HG03060 (cell line): ENCODE results near the gene ANKRD53.

Experiments used
- ATAC-seq: cut with Tn5 transposase; IDR thresholded peaks from one replicate; pipeline ENCODE4 v1.9.1; 2021; ENCODE audit warnings: low read depth, moderate number of reproducible peaks; ENCODE audit not compliant: unreplicated experiment

ANKRD53 gene

DNA sequence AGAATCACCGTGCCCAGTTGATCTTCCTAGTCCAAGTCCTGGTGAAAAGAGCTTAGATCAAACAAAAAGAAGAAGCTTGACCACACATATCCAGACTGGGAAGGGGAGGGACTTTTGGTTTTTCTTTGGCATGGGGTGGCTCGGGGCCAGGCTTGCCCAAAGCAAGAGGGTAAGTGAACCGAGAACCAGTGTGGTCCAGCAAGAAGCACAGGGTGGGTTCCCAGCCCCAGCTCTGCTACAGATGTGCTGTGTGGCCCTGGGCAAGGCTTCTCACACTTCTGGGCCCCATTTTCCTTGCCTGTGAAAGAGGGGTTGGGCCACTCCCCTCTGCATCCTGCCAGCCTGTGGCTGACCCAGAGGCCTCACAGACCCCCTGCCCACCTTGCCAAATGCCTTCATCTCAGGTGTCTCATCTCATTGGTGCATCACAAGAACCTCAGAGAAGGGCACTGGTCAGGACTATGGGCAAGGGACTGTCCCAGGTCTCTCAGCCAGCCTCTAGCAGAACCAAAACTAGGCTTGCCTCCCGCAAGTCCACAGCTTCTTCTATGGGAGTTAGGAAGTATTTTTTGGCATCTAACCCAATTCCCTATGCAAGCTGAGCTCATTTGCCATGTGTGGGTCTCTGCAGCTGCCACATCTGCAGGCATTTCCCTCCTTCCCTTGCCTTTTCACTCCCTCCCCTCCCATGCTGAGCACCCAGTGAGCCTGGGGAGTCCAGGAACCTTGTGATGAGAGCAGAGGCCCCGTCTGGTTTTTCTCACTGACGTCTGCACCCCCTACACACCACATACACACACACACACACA is 35.8 kb upstream of the ANKRD53 start:
- ATAC-seq: no peak

DNA sequence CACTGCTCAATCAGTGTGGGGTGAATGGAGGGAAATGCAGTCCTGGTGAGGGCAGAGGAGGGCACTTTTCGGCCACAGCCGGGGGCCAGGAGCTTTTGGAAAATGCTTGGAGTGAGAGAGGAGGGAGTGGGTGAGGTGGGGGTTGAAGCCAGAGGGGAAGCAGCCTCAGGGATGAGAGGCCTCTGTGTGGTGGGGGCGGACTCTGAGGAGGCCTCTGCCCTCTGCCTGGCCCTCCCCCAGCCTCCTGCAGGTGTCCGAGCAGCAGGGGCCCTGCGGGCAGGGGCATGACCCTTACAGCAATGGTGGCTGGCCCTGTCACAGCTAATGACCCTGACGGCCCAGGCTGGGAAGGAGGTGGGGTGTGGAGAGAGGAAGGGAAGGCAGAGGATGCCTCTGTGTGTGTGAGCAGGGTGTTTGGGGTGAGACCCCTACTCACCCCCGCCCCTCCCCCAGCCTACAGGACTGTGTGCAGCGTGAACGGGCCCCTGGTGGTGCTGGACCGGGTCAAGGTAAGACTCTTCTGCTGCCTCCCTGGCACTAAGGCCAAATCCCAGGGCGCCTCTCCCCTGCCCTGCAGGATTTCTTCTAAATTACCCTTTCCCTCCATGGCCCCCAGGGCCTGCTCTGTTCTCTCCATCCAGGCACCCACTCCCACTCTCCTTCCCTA is 35.1 kb upstream of the ANKRD53 start:
- no peak for ATAC-seq

DNA sequence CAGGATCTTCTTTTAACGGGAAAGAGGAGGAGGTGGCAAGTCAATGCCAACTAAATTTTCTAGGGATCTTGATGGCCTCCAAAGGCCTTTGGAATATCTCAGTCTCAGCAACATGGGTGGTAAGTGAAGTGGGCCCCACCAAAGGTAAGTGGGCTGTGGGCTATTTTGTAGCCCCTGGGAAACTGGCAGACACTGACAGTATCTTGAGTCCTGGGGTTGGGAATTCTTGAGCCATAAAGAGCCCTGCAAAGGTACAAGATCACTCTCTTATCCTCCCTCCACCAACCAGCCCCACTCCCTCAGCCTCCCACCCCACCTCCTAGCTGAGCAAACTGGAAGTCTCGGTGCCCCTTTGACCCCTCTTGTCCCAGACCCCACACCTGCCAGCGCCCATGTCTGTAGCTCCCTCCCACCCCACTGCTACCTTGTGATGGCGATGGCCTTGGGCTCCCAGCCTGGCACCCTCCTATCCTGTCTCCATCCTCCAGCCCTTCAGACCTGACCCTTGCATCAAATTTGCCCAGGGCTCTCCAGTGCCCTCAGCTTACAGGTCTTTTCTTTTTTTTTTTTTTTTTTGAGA is 34.2 kb upstream of the ANKRD53 start:
- ATAC-seq: no peak

DNA sequence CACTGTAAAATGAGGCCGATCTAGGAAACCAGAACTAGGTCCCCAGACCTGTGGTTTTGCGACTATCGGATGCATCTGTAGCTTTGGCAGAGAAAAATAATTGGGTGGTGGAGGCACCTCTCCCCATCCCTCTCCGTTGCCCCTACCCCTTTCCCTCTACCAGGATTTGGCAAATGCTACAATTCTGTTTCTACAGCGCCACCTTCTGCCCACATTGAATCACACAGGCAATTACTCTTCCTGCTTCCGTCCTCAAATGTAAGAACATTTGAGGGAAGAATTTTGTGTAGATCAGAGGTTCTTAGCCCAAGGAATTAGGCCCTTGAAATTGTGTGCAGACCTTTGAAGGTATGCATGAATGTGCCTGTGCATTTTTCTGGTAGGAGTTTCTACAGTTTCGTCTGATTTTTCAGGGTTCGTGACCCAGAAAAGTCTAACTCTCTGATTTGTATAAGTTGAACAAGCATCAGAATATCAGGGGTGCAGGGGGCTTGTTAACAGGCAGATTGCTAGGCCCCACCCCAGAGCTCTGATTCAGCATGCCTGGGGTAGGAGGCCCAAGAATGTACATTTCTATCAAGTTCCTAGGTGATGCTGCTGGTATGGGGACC is 31.5 kb upstream of the ANKRD53 start:
- no peak for ATAC-seq

DNA sequence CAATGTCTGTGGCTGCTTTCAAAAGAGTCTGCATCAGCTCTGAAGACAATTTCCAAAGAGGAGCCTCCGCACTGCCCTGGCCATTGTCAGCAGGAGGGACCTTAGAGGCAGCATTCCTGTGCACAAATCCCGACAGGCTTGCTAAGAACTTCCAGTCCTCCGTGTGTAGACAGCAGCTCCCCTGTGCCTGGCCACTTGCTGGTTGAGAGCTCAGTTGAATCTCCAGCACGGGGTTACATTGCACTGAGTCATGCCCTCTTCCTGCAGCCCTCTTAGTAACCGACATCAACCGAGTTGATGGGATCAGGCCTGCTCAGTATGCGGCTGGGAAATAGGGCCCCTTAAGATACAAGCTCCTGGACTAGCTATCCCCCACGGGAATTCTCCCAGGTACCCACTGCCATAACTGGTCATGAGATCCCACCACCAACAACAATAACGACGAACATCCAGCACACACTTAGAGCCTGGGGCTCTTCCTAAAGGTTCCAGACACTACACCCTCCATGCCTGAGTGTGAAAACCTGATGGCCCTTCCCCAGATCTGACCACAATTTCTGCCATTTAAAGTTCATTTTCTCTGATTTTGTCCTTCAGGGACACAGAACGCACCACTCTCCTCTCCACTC is 30.8 kb upstream of the ANKRD53 start:
- no peak for ATAC-seq

DNA sequence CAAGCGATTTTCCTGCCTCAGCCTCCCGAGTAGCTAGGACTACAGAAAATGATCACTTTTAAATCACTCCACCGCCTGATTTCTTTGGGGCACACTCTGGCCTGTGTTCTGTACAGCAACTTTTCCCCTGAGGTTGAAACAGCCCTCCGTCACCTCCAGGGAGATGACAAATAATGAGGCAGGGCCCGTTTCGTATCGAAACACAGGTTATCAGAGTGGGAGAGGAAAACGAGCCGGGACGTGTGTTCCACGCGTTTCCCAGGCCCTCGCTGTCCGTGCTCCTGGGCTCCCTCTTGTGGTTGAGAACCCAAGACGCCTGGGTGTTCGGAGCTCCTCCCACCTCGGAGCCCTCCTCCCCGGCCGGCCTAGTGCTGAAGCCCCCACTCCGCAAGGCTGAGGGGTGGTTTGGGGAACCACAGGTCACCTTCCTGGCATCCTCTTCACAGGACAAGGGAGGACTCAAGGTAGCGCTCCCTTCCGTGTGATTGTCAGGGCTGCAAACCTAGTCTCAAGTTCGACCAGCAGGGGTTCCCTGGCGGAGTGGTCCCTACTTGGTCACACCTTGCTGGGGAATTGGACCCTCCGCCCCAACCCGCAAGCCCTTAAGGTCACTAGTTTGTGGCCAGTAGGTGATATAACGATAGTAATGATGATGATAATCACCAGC is 30.0 kb upstream of the ANKRD53 start:
- ATAC-seq: no peak

DNA sequence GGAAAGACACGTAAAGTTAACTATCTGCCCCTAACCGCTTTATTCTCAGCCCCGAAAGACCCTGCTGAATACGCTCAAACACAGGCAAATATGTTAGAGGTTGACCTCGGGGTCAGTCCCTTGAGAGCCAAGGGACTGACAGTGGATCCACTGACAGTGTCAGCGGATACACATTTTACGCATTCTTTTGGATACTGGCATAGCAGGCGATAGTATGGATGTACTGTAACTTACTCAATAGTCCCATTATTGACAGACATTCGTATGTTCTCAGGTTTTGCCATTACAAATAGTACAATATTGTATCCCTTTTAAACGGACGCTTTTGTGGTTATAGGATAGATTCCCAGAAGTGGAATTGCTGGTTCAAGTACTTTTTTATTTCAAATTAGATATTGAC is 29.3 kb upstream of the ANKRD53 start:
- no peak for ATAC-seq

DNA sequence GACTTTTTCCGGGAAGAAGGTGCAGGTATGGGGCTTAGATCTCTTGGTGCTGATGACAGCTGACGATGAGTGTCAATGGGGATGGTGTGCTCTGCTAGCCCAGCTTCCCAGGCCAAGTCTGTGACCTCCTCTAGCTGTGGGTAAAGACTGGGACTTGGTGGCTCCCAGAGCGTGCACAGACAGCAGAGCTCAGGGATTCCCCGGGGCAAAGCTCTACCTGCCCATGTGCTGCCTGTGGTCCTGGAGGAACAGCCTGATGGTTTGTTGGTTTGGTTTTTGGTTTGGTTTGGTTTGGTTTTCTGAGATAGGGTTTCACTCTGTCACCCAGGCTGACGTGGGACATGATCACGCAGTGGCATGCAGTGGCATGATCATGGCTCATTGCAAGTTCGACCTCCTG is 23.5 kb upstream of the ANKRD53 start:
- ATAC-seq: no peak

DNA sequence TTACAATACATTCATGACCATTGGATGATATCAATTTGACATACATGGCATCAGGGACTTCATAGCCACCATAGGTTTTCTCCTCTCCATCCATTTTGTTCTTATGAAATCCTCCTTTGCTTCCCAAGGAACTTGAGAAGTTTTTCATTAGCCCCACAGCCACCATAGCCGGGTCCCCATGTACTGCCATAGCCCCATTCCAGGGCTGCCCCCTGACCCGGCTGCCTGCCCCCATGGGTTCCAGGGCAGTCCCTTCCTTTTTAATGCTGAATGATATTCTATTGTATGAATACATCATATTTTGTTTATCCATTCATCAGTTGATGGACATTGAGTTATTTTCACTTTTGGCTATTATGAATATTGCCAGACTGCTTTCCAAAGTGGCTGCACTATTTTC is 22.3 kb upstream of the ANKRD53 start:
- ATAC-seq: no peak

DNA sequence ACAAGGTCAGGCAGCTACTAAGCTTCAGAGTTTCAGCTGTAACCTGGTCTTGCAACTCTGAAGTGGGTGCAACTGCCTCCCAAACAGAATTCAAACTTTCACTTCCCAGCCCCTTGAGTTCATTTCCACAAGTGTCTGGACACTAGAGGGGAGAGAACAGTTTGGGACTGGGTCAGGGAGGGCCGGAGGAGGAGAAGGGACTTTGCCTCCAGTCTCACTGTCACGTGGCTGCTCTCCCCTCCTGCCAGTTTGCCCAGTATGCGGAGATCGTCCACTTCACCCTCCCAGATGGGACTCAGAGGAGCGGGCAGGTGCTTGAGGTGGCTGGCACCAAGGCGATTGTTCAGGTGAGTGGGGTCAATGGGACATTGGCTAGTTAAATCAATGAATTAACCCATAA is 20.6 kb upstream of the ANKRD53 start:
- no peak for ATAC-seq

DNA sequence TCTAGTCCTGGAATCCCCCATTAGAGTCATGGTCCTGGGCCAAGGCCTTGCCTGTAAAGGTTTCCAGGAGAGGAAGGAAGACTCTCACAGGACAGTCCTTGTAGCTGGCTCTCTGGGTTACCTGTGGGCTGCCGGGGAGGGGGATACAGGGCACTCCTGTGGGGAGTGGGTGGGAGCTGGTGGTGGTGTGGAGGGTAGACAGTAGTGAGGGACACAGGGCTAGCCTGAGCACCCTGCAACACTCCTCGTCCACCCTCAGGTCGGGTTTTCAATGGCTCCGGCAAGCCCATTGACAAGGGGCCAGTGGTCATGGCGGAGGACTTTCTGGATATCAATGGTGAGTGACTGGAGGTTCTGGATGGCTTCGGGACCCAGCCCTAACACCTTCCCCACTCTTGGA is 19.7 kb upstream of the ANKRD53 start:
- ATAC-seq: no peak

DNA sequence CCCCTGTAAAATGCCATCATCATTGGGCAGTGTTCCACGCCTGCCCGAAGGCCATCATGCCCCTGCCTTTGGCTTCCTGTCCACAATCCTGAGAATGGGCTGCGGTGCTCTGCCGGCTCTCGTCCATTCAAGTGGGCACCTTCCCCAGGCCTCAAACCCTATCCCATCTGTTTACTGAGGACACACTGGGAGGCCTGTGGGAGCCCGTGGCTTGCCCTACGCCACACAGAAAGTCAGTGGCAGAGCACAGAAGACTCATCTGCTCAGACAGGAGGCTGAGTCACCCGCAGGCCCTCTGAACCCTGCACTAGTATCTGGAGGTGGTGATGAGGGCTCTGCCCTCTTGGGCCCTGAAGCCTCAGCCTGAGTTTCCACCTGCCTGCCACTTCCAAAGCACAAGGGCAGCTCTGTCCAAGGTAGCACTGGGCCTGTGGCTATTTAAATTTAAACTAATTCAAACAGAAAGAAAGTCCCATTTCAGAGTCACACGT is 19.1 kb upstream of the ANKRD53 start:
- no peak for ATAC-seq

DNA sequence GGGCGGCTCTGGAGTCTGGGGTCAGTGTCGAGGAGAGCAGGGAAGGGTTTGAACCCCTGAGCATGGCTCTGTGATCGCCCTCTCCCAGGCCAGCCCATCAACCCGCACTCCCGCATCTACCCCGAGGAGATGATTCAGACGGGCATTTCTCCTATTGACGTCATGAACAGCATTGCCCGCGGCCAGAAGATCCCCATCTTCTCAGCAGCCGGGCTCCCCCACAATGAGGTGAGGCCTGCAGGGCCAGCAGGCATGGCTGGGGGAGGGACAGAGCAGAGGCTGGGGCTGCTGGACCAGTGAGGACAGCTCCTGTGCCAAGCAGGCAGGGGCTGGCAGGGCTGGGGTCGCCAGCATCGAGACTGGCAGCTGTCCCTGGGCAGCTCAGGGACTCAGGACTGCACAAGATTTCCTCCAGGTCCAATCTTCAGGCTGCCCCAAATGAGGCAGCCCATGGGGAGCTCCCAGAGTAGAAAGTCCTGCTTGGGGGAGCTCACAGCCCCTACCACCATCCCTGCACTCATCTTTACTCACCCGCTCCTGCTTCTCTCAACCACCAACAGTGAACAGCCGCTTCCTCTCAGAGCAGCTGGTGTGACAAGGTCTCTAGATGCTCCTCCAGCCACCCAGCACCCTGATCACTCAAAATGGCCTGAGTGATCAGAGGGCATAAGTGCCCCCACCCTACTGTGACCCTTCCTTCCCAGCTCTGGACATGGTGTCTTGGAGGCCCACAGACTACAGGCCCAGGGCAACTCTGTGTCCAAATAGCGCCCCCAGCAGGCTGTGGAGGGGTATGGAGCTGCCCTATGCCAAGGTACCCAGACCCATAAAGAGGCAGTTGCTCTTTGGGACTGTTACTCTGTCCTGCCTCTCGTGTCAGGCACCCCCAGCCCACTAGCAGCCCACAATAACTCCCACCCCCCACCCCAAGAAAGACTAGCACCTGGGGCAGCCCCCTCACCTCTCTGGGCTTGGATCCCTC is 18.3 kb upstream of the ANKRD53 start:
- ATAC-seq: no peak

DNA sequence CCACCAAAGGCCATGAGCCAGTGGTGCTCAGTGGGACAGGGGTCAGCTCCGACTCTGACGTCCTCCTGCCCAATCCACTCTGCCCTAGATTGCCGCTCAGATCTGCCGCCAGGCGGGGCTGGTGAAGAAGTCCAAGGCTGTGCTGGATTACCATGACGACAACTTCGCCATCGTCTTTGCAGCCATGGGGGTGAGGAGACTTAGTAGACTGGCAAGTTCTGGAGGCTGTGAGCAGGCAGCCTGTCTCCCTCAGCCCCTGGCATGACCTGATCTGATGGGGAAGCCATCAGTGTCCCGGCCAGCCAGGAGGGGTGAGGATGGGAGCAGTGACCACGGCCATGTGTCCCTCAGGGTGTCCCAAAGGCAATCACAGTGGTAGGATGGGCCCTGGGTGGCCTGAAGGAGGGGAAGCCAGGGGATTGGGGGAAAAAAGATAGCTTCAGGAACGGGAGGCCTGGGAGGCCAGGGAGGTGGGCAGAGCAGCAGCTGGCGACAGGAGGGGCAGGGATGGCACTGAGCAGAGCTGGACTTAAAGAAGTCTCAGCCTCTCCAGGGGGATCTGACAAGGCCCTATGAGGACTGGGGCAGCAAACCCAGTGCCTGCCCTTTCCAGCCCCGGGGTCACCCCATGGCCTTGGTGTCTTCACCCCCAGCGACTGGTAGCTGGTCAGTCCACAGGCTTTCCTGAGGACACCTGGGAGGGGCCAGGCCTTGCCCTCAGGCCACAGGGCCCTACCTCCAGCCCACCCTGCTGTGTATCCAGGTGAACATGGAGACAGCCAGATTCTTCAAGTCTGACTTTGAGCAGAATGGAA is 17.4 kb upstream of the ANKRD53 start:
- ATAC-seq: no peak

DNA sequence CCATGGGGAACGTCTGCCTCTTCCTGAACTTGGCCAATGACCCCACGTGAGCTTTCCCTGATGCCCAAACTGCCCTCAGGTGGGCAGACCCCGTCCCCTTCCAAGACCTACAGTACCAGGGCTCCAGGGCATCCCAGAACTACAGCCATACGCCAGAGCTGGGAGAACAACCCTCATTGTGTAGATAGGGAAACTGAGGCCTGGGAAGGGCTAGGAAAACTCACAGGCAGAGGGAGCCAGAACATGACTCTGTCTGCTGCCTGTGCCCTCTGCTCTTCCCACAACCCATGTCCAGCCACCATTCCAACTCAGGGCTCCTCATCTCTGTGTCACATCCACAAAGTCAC is 16.8 kb upstream of the ANKRD53 start:
- ATAC-seq: no peak

DNA sequence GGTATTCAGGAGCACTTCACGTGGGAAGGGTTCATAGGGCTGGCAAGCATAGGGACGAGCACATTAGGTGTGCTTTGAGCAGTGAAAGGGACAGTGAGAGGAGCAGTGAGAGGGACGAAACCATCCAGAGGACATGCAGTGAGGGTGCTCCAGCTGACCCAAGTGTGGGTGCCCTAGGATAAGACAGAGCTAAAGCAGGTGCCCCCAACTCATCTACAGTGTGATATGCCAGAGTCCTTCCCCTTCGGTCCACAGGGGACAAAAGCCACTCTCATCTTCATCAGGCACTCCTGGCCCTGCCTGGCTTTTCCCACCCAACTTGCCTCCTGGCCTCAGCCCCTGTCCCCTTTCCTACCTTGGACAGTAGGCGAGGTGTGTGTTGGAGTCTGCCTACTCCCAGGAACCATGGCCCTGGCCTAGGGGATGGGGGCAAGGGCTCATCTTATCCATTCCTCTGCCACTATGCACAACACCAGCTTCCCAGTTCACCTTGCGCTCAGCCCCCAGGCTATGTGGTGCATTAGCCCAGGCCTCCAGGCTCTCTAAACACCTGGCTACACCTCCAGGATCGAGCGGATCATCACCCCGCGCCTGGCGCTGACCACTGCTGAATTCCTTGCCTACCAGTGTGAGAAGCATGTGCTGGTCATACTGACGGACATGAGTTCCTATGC is 16.1 kb upstream of the ANKRD53 start:
- ATAC-seq: no peak

DNA sequence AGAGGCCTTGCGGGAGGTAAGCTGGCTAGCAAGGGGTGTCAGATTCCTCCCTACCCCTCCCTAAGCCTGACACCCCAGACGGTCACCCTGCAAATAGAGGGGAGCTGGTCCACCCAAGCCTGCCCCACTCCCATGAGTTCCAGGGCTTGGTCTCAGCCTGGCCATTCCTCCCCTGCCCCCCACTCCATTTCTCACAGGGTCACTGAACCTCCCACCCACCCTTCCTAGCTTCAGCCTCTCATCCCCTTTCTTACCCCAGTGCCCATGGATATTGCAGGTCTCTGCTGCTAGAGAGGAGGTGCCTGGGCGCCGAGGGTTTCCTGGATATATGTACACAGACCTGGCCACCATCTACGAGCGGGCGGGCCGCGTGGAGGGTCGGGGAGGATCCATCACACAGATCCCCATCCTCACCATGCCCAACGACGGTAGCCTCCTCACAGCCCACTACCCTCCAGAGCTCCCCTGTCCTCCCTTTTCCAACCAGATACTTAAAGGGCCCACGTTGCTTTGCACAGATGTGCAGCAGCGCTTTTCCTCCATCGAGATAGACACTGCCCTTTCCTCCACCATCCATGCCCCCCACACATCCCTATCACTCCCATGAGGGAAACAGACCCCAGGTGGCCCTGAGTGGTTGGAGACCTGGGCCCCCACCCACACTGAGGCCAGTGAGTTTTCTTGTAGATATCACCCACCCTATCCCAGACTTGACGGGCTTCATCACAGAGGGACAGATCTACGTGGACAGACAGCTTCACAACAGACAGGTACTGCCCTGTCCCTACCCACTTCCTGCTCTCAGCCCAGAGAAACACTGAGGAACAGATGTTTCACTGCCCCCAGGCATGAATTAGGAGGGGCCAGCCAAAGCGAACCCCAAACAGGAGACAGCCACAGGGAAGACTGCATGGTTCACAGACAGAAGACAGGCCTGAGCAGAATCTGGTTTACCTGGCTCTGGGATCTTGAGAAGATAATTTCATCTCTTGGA is 15.2 kb upstream of the ANKRD53 start:
- no peak for ATAC-seq
